Left cardiac atrium (tissue), 4 donors: ENCODE data around the gene ACOX1. TPM values are rescaled to one million over a fixed set of nuclear protein-coding genes. Genes with fewer than 3 reads are reported as not detected.
A peak's percentile ranks its signal among the peaks of the same experiment; 100 is the strongest.

Experiments used
- ATAC-seq, 2 donors: fragments of 200-7000 bp; cut with Tn5 transposase; one replicate each; pipeline ENCODE4 v1.9.1; 2020; ENCODE audit warnings: mild to moderate bottlenecking in 2 of 2, moderate library complexity in 2 of 2
- DNase-seq: peaks from one replicate; pipeline ENCODE4 v3.0.0-alpha.2; 2020
- intact Hi-C, 2 donors: fragments of 100-400 bp; cut with DNase I; formaldehyde crosslinking; loops; one replicate each; pipeline versions ENCODE4 v1.14.1 to v1.15.1; 2022 to 2023
- total RNA-seq, 2 donors: library from RNA; stranded (reverse); fragmentation: NEBNext Ultra II Directional; extraction: Animal tissue kit (Norgen Biotek cat#: 25700); gene quantifications; one replicate each; pipeline ENCODE4 v1.2.1, GENCODE V29; 2021
- donor health status: DM: no; HTN: yes; CAD: no.
- donor health status: DM: no; HTN: yes; CAD: no; lungs with severe emphysema.
- donor health status: DM: yes; HTN: yes; CAD: no.
- donor health status: Dilated cardiomyopathy.

ACOX1 gene
- total RNA-seq, 2 donors from 2014 or later = 57.8 to 62.0 TPM

DNA sequence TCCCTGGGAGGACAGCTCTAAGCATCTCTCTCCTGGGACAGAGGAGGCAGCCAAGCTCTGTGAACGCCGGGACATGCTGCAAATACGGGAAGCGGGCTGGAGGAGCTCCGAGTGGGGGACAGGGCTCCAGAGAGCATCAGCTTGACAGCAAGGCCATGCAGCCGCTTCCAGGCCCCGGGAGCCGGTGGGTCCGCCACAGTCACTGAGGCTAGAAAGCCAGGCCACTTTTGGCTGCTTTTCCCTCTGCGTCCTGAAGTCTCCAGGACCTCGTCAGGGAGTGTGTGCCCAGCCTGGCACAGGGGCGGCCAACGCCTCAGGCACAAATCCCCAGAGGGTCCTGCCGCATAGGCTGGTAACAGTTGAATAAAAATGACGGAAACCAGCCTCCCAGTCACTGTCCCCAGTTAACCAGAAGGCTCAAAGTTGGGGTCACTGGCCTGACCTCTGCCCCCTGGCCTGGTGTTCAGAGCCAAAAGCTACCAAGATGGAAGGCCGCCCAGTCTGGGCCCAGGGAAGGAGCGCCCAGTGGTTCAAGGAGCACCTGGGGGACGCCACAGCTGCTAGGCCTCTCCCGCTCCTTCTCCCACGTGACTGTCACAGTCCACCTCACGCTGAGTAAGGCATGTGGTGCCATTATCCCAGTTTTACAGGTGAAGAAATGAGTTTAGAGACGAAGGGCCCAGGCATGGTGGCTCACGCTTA, 79.0 kb downstream of the ACOX1 start:
- no peak for DNase-seq

DNA sequence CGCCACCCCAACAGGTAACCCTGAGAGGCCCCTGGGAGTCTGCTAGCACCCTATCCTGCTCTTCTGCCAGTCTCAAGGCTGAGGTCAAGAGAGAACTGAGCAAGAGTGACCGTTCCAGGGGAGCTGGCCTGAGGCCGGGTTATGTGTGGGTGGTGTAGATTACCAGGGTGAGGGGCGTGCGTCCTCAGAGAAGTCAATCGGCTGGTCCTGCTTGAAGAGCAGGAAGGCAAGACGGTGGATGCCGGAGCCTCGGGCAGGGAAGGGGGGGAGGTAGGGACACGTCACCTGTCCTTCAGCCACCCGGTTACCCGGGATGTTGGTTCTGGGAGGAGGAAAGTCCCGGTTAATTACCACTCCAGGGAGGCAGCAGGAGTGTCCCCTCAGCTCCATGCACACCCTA, 79.6 kb downstream of the ACOX1 start:
- ATAC-seq = no peak
- intact Hi-C loops = loop anchor here in 1 of 2 donors (10.0 kb wide), 1 partner anchor 135 kb away; the partner anchor contains the start of gene GALK1
- DNase-seq = no peak

More for the DNA sequence above, 79.0 kb downstream of the ACOX1 start:
- ATAC-seq = no peak
- intact Hi-C loops = loop anchor here in 1 of 2 donors (10.0 kb wide), 1 partner anchor 135 kb away; the partner anchor contains the start of gene GALK1

- ATAC-seq = no peak
- DNase-seq = no peak
- intact Hi-C loops = loop anchor here in 1 of 2 donors (10.0 kb wide), 1 partner anchor 134 kb away; the partner anchor contains the start of gene GALK1
Observed at GRCh38 chr17:75898791-75899190, 80.2 kb downstream of the ACOX1 start.

GRCh38 chr17:75898065-75898464, 80.9 kb downstream of the ACOX1 start:
- DNase-seq (no peak), ATAC-seq (no peak)
- intact Hi-C loops = loop anchor here in 1 of 2 donors (10.0 kb wide), 1 partner anchor 133 kb away; the partner anchor contains the start of gene GALK1

- DNase-seq (no peak), ATAC-seq (no peak)
- intact Hi-C loops = loop anchor here in 1 of 2 donors (10.0 kb wide), 1 partner anchor 133 kb away; the partner anchor contains the start of gene GALK1
Observed at GRCh38 chr17:75897160-75898019, 81.6 kb downstream of the ACOX1 start.

- DNase-seq (peak; percentile 92), ATAC-seq (peak; percentile 85 to 91)
- intact Hi-C loops = loop anchor here in 1 of 2 donors (10.0 kb wide), 1 partner anchor 132 kb away; the partner anchor contains the start of gene GALK1
Observed at GRCh38 chr17:75896415-75897159, 82.4 kb downstream of the ACOX1 start, which contains the start of gene TRIM65. Gene TRIM65 (minus strand): TSS chr17:75896951. CDS start chr17:75896937, 14 bp downstream.

- DNase-seq = no peak
- intact Hi-C loops = loop anchor here in 1 of 2 donors (10.0 kb wide), 1 partner anchor 131 kb away; the partner anchor contains the start of gene GALK1
- ATAC-seq = no peak
Observed at GRCh38 chr17:75895370-75896155, 83.4 kb downstream of the ACOX1 start.

DNA sequence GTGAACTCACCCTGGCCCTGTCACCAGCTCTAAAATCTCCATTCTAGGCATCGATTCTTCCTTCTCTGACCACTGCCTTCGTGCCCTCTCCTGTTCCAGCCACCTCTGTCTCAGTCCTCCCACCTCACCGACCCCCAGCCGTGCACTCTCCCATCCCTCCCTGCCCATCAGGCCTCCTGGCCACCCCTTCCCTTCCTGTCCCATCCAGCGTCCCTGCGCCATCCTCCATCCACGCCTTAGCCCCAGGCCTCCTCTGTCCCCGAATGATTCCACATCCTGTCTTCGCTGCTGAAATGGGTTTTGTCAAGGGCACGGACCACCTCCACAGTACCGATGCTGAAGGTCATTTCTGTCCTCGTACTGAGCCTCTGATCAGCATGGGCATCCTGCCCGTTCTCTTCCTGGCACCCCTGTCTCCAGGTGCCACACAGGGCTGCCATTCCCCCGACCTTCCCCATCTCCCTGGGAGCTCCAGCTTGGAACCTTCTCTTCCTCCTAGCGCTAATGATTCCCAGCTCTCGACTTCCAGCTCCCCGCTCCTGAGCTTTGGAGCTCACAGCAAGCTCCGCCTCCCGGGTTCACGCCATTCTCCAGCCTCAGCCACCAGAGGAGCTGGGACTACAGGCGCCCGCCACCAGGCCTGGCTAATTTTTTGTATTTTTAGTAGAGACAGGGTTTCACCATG, 84.8 kb downstream of the ACOX1 start:
- DNase-seq (no peak), ATAC-seq (no peak)
- intact Hi-C loops = loop anchor here in 1 of 2 donors (10.0 kb wide), 1 partner anchor 129 kb away; the partner anchor contains the start of gene GALK1

DNA sequence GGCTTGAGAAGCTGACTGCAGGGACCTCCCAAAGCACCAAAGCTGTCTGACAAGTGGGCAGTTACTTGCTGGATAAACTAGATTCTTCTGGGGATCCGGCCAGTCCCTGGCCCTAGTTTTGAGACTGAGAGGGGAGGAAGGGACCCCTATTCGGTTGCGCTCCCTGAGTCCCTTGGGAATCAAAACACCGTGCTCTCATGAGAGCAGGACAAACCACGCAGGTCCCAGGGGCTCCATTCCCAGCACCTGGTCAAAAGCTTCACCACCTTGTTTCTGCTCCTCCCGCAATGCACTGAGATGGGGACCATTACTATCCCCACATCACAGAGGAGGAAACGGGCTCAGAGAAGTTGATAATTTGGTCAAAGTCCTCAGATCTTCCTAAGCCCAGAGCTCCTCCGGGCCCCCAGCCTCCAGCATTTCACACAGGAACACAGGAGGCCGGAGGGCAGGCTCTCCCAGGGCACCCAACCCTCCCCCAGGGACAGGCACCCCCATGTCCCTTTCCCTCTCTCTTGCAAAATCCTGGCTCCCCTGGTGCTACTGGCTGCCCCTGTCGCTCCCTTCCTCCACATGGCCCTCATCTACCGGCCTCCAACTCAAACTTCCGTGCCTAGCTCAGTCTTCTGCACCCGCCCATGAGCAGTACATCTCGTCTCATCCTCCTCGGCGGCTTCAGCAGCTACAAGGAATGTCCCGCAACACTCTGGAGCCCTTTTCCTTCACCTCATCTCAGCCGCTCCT, 85.5 kb downstream of the ACOX1 start:
- intact Hi-C loops = loop anchor here in 1 of 2 donors (10.0 kb wide), 1 partner anchor 129 kb away; the partner anchor contains the start of gene GALK1
- ATAC-seq (no peak), DNase-seq (no peak)

- DNase-seq (no peak), ATAC-seq (no peak)
- intact Hi-C loops = loop anchor here in 1 of 2 donors (10.0 kb wide), 1 partner anchor 128 kb away; the partner anchor contains the start of gene GALK1
Observed at GRCh38 chr17:75892556-75893224, 86.3 kb downstream of the ACOX1 start.

DNA sequence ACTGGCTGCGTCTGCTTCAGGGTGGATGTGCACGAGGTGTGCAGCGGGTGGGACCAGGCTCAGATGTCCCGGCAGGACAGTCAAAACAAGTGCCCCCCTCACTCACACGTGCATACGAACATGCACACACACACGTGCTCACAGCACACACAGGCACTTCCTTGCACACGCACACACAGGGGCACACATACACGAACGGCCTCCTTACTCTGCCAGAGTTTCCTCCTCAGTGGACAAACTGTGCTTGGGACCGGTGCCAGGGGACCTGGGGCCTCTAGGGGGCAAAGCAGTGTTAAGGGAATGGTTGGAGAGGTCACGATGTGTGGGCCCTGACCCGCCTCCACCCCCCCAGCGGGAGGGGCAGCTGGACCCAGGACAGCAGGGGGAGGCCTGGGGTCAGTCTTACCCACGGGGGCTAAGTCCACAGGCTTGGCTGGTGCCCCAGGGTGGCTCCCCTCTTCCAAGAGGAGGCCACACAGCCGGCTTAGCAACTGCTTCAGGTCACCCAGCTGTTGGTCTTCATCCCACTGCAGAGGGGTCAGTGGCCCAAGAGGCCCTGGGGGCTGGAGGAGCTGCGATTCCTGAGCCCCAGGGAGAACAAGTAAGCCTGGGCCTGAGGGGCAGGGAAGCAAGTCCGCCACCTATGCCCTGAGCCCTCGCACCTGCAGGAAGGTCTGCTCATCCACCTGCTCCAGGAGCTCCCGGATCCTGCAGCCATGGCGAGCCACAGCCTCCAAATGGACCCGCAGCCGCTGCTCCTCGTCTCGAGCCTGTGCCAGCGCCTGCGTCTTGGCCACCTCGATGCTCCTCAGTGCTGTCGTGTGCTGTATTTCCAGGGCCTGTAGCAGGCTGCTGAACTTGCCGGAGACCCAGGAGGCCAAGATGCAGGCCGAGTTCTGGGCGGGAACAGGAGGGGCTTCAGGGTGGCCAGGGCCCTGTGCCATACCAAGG, 87.1 kb downstream of the ACOX1 start:
- no peak for DNase-seq
- ATAC-seq = no peak
- intact Hi-C loops = loop anchor here in 1 of 2 donors (10.0 kb wide), 1 partner anchor 127 kb away; the partner anchor contains the start of gene GALK1
